ENCODE data around the gene PRKAB1. TPM values are rescaled to one million over a fixed set of nuclear protein-coding genes. Genes with fewer than 3 reads are reported as not detected.
"Not testable (repeated sequence)": the region's sequence is repeated elsewhere in the genome, so short reads cannot be mapped to it uniquely, and the experiment has no call there.

Gene PRKAB1
- total RNA-seq, 1 donor from 2014 or later: 30.3 TPM

- Mint-ChIP-seq H3K27me3 (ENCODE audit: insufficient read depth) (peaks cover 13% of the 10 kb centered on the region), H3K4me3 (no peak overlapping the region), H3K36me3 (ENCODE audit: low read depth) (no peaks in the 10 kb centered on the region), H3K9me3 (no peaks in the 10 kb centered on the region), H3K4me1 (ENCODE audit: low read depth) (no peaks in the 10 kb centered on the region), H3K27ac (no peak overlapping the region)
- intact Hi-C loops (cut with micrococcal nuclease): no loop called here
- no peak for DNase-seq (ENCODE audit: low spot score)
Measured at GRCh38 chr12:119644930-119645329, 23.0 kb upstream of the PRKAB1 start.

GRCh38 chr12:119645535-119646059 is 22.3 kb upstream of the PRKAB1 start:
- no peaks in the 10 kb centered on the region for H3K4me1 Mint-ChIP-seq (ENCODE audit: low read depth)
- no peaks in the 10 kb centered on the region for H3K36me3 Mint-ChIP-seq (ENCODE audit: low read depth)
- peaks cover 12% of the 10 kb centered on the region for H3K27me3 Mint-ChIP-seq (ENCODE audit: insufficient read depth)
- H3K27ac Mint-ChIP-seq: no peak overlapping the region
- H3K4me3 Mint-ChIP-seq: no peak overlapping the region
- DNase-seq (ENCODE audit: low spot score): no peak
- intact Hi-C loops (cut with micrococcal nuclease): no loop called here
- H3K9me3 Mint-ChIP-seq: no peaks in the 10 kb centered on the region

GRCh38 chr12:119649202-119649808 is 18.6 kb upstream of the PRKAB1 start:
- Mint-ChIP-seq H3K36me3 (ENCODE audit: low read depth) (peaks cover 2% of the 10 kb centered on the region), H3K9me3 (peaks cover 8% of the 10 kb centered on the region), H3K27ac (no peak overlapping the region), H3K4me1 (ENCODE audit: low read depth) (no peaks in the 10 kb centered on the region), H3K27me3 (ENCODE audit: insufficient read depth) (peaks cover 8% of the 10 kb centered on the region), H3K4me3 (no peak overlapping the region)
- intact Hi-C loops (cut with micrococcal nuclease): loop anchor here (1.0 kb wide), 1 partner anchor 205 kb away; no protein-coding TSS in a partner anchor
- DNase-seq (ENCODE audit: low spot score): no peak

GRCh38 chr12:119652665-119653064 is 15.3 kb upstream of the PRKAB1 start:
- H3K36me3 Mint-ChIP-seq (ENCODE audit: low read depth): peaks cover 2% of the 10 kb centered on the region
- H3K27me3 Mint-ChIP-seq (ENCODE audit: insufficient read depth): peaks cover 2% of the 10 kb centered on the region
- intact Hi-C loops (cut with micrococcal nuclease): no loop called here
- H3K27ac Mint-ChIP-seq: no peak overlapping the region
- no peak for DNase-seq (ENCODE audit: low spot score)
- H3K4me3 Mint-ChIP-seq: no peak overlapping the region
- peaks cover 8% of the 10 kb centered on the region for H3K9me3 Mint-ChIP-seq
- no peaks in the 10 kb centered on the region for H3K4me1 Mint-ChIP-seq (ENCODE audit: low read depth)

GRCh38 chr12:119657001-119657400 is 10.9 kb upstream of the PRKAB1 start:
- intact Hi-C loops (cut with micrococcal nuclease); H3K36me3 Mint-ChIP-seq (ENCODE audit: low read depth); H3K9me3 Mint-ChIP-seq; H3K27me3 Mint-ChIP-seq (ENCODE audit: insufficient read depth); H3K4me3 Mint-ChIP-seq; DNase-seq (ENCODE audit: low spot score); H3K27ac Mint-ChIP-seq: not testable (repeated sequence)
- peaks cover 11% of the 10 kb centered on the region for H3K4me1 Mint-ChIP-seq (ENCODE audit: low read depth)

GRCh38 chr12:119658166-119658565 is 9.8 kb upstream of the PRKAB1 start:
- H3K27ac Mint-ChIP-seq: not testable (repeated sequence)
- H3K4me1 Mint-ChIP-seq (ENCODE audit: low read depth): peaks cover 11% of the 10 kb centered on the region

GRCh38 chr12:119659289-119659897 is 8.5 kb upstream of the PRKAB1 start:
- peaks cover 11% of the 10 kb centered on the region for H3K4me1 Mint-ChIP-seq (ENCODE audit: low read depth)
- H3K4me3 Mint-ChIP-seq: no peak overlapping the region
- H3K36me3 Mint-ChIP-seq (ENCODE audit: low read depth): no peaks in the 10 kb centered on the region
- intact Hi-C loops (cut with micrococcal nuclease): no loop called here
- DNase-seq (ENCODE audit: low spot score): peak; percentile 21
- no peaks in the 10 kb centered on the region for H3K9me3 Mint-ChIP-seq
- H3K27me3 Mint-ChIP-seq (ENCODE audit: insufficient read depth): peaks cover 7% of the 10 kb centered on the region
- no peak overlapping the region for H3K27ac Mint-ChIP-seq

More at GRCh38 chr12:119658166-119658565, 9.8 kb upstream of the PRKAB1 start:
- H3K9me3 Mint-ChIP-seq; H3K36me3 Mint-ChIP-seq (ENCODE audit: low read depth); DNase-seq (ENCODE audit: low spot score); intact Hi-C loops (cut with micrococcal nuclease); H3K4me3 Mint-ChIP-seq; H3K27me3 Mint-ChIP-seq (ENCODE audit: insufficient read depth): not testable (repeated sequence)

GRCh38 chr12:119660076-119660475 is 7.9 kb upstream of the PRKAB1 start:
- Mint-ChIP-seq H3K27me3 (ENCODE audit: insufficient read depth) (peaks cover 7% of the 10 kb centered on the region), H3K4me1 (ENCODE audit: low read depth) (peaks cover 11% of the 10 kb centered on the region), H3K27ac (no peak overlapping the region), H3K36me3 (ENCODE audit: low read depth) (no peaks in the 10 kb centered on the region), H3K9me3 (no peaks in the 10 kb centered on the region), H3K4me3 (no peak overlapping the region)
- DNase-seq (ENCODE audit: low spot score): no peak
- intact Hi-C loops (cut with micrococcal nuclease): no loop called here

GRCh38 chr12:119661882-119662281 is 6.1 kb upstream of the PRKAB1 start:
- Mint-ChIP-seq H3K4me1 (ENCODE audit: low read depth) (peaks cover 21% of the 10 kb centered on the region), H3K36me3 (ENCODE audit: low read depth) (no peaks in the 10 kb centered on the region), H3K9me3 (no peaks in the 10 kb centered on the region), H3K4me3 (no peak overlapping the region), H3K27ac (no peak overlapping the region), H3K27me3 (ENCODE audit: insufficient read depth) (peaks cover 7% of the 10 kb centered on the region)
- no peak for DNase-seq (ENCODE audit: low spot score)
- intact Hi-C loops (cut with micrococcal nuclease): no loop called here

GRCh38 chr12:119664642-119665041 is 3.3 kb upstream of the PRKAB1 start:
- no peaks in the 10 kb centered on the region for H3K9me3 Mint-ChIP-seq
- no peak for DNase-seq (ENCODE audit: low spot score)
- H3K27me3 Mint-ChIP-seq (ENCODE audit: insufficient read depth): peaks cover 5% of the 10 kb centered on the region
- no peak overlapping the region for H3K27ac Mint-ChIP-seq
- intact Hi-C loops (cut with micrococcal nuclease): loop anchor here (5.0 kb wide), 3 partner anchors 213 to 1292 kb away; partner anchors contain the start of genes CIT and TAOK3
- peaks cover 3% of the 10 kb centered on the region for H3K36me3 Mint-ChIP-seq (ENCODE audit: low read depth)
- H3K4me3 Mint-ChIP-seq: no peak overlapping the region
- H3K4me1 Mint-ChIP-seq (ENCODE audit: low read depth): peaks cover 26% of the 10 kb centered on the region

GRCh38 chr12:119665164-119665929 is 2.6 kb upstream of the PRKAB1 start:
- peaks cover 9% of the 10 kb centered on the region for H3K36me3 Mint-ChIP-seq (ENCODE audit: low read depth)
- no peak overlapping the region for H3K27ac Mint-ChIP-seq
- H3K4me1 Mint-ChIP-seq (ENCODE audit: low read depth): peaks cover 26% of the 10 kb centered on the region
- no peaks in the 10 kb centered on the region for H3K9me3 Mint-ChIP-seq
- intact Hi-C loops (cut with micrococcal nuclease): loop anchor here (5.0 kb wide), 3 partner anchors 212 to 1293 kb away; partner anchors contain the start of genes CIT and TAOK3
- no peak overlapping the region for H3K4me3 Mint-ChIP-seq
- DNase-seq (ENCODE audit: low spot score): no peak
- H3K27me3 Mint-ChIP-seq (ENCODE audit: insufficient read depth): peaks cover 5% of the 10 kb centered on the region

GRCh38 chr12:119666226-119666795 is 1.6 kb upstream of the PRKAB1 start:
- peak overlapping the region; percentile 6 for H3K4me3 Mint-ChIP-seq
- no peaks in the 10 kb centered on the region for H3K9me3 Mint-ChIP-seq
- intact Hi-C loops (cut with micrococcal nuclease): loop anchor here (5.0 kb wide), 3 partner anchors 211 to 1294 kb away; partner anchors contain the start of genes CIT and TAOK3
- DNase-seq (ENCODE audit: low spot score): no peak
- peaks cover 19% of the 10 kb centered on the region for H3K36me3 Mint-ChIP-seq (ENCODE audit: low read depth)
- peaks cover 5% of the 10 kb centered on the region for H3K27me3 Mint-ChIP-seq (ENCODE audit: insufficient read depth)
- peaks cover 35% of the 10 kb centered on the region for H3K4me1 Mint-ChIP-seq (ENCODE audit: low read depth)
- H3K27ac Mint-ChIP-seq: peak overlapping the region; percentile 5
